NCI-H510A treated with DMSO at 0.1 percent for 48 hours (cell line): ENCODE measurements around the gene AFDN.

ENCODE experiments used
- DNase-seq: peaks from one replicate; lab custom pipeline; 2025; lab: John Stamatoyannopoulos, UW

Gene AFDN

DNA sequence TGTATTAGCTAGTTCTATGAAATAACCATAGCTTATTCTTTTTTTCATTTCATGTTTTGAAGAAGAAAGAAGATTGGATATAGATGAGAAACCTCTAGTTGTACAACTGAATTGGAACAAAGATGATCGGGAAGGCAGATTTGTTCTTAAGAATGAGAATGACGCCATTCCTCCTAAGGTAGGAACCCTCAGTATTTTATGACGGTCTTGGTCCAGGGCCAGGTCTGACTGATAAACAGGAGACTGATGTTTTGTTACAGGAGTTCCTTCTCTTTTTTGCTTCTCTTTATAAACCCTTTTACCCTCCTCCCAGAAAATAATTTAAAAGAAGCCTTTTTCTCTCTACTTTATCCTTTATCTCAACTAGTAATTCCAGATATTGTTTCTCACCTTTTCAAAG is 43.6 kb downstream of the AFDN start:
- no peak for DNase-seq

- DNase-seq: no peak
Measured at GRCh38 chr6:167872538-167873210, 46.0 kb downstream of the AFDN start.

GRCh38 chr6:167877994-167878779 is 51.5 kb downstream of the AFDN start:
- DNase-seq: no peak

DNA sequence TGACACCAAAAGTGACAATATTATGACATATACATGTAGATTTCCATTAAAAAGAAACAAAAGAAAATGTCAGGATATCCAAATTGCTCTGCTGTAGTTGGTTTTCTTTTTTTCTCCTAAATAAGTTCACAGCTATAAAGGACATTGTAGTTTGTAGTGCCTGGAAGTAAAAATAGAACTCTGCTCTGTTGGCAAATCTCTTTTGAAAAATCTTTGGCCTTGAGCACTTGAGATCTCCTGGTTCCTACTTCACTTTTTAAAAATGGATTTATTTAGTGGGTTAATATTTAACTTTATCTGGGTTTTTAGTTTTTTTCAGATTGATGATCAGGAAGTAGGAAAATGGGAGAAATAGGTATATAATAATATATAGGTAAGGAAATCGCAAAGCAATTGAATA is 52.9 kb downstream of the AFDN start:
- DNase-seq: no peak

DNA sequence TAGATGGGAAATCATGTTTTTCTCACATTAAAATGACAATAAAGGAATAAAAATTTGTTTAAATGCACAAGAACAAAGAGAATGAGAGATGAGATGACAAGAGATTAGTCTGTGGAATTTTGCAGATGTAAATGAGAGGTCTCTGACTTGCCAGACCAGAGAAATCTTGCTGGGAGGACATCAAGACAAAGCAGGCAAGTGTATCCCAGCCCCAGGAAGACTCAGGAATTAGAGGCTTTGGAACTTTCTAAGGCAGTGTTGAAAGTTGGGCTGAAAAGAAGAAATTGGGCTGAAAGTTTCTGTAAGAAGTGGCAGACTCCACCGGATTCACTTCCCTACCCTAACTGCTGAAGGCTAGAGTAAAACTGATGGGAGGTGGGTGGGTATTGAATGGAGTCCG is 54.6 kb downstream of the AFDN start:
- DNase-seq: no peak

GRCh38 chr6:167882244-167882643 is 55.5 kb downstream of the AFDN start:
- no peak for DNase-seq

GRCh38 chr6:167888098-167888497 is 61.4 kb downstream of the AFDN start:
- DNase-seq: no peak

DNA sequence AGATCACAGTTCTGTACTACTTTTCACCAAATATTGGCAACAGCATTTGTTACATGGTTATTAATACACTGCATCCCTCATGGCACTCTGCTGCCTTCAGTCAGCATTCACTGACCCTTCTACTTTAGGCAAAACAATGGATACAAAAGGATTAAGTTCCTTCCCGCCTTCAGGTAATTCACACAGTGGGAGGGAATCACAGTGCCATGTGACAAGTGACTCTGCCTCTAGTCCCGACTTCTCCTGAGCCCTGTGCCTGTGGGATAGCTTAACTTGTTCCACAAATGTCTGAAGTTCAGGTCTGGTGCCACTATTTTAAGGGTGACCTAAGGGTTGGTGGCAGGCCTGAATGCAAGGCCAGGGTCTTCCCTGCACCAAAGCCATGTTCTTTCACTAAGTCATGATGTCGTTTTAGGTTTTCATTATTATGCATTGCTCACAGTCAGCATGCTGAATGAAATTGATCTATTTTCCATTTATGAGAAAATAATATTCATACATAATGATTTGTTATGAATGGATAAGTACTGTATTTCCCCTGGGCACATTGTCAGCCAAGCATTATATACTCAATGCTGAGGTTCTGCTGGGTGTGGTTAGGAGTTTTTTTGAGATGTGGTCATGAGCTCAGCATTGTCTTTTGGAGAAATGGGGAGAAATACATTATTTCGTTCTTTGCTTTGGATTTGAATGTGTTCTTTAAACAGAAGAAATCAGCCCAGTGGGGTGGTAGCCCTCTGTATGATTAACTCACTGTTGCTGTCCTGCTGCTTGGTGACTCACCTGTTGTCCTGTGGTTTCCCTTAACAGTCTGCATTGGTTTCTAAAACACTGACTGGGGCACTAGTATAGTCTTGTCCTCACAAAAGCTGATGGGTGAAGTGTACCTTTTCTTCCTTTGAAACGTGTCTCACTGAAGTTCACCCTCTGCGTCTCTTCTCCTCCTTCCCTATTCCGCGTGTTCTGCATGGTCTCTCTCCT is 66.4 kb downstream of the AFDN start:
- no peak for DNase-seq

- DNase-seq: no peak
Measured at GRCh38 chr6:167894965-167895364, 68.3 kb downstream of the AFDN start.

- DNase-seq: no peak
Measured at GRCh38 chr6:167896648-167897047, 69.9 kb downstream of the AFDN start.

- DNase-seq: peak; percentile 12
Measured at GRCh38 chr6:167898673-167899311, 72.1 kb downstream of the AFDN start.

DNA sequence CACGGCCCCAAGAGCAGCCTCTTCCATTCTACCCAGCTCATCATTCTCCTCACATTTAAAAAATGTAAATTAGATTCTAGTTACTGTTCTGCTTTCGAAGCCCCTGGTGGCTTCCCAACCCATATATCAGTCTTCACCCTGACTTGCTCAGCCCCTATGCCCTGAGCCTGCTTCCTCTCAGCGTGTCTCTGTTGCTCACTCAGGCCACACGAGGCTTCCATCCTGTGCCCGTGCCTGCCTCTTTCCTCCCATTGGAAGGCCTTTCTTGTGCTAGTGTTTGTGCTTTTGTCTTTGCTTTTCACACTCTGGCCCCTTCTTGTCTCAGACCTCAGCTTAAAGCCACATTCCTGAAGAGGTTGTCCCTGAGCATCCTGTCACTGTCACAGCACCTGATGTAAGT is 78.1 kb downstream of the AFDN start:
- DNase-seq: no peak

DNA sequence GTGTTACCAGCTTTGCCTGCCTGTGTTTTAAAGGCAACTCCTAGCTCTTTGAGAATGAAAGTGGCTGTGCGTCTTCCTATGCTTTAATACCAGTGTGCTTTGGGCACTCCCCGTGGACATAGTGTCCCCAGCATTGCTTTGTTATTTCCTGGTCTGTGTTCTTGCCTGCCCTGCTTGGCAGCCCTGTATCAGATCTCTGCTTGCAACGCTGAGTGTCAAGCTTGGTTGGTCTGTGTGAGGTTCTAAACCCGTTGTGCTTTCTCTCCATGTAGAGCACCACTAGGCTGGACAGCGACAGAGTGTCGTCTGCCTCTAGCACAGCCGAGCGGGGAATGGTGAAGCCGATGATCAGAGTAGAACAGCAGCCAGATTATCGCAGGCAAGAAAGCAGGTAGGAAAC is 80.2 kb downstream of the AFDN start:
- DNase-seq: peak; percentile 10

DNA sequence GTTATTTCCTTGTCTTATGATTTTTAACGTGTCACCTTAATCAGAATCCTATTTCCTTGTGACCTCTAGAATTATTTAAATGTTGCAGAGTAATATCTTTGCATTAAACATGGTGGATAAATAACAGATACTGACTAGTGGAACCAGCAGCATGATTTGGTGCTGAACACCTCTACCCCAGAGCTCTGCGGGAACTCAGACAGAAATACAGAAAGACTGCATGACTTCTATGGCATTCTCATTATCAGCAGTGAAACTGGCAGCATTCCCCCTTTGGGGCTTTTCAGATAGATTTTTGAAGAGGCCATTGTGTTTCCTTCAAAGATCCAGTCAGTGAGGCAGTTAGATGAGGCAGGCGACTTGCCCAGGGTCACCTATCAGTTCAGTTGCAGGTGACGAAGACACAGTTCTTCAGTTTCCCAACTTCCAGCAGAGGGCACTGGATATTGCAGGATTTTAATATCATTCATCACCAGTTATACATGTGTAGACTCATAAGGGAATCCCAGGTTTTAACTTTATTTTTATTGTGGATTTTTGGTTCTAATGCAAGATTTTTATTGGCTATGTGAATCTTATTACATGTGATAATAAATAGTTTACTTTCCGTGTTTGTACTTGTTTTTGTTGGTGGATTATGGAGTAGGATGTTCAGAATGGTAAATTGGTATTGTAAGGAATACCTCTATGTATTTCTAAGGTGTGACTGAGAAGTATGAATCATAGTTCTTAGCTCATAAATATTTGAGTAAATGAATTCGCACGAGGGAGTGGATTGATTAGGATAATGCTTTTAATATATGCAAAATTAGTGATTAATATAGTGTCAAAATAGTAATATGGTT is 81.3 kb downstream of the AFDN start:
- peak; percentile 38 for DNase-seq

DNA sequence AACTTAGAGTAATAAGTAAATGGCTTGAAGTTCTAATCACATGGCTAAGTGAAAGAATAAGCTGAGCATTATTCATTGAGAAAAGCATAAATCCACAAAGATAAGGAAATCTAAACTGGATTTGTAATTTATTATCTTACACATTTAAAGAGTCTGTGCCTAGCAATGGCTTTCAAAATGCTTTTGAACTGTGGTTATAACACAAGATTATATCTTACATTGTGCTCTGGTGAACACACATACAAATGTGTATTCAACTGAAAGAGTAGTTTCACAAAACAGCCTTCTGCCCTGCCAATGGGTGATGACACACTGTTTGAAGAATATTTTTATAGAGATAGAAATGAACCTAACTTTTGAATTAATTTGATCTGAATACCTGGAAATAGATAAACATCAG is 83.3 kb downstream of the AFDN start:
- no peak for DNase-seq

DNA sequence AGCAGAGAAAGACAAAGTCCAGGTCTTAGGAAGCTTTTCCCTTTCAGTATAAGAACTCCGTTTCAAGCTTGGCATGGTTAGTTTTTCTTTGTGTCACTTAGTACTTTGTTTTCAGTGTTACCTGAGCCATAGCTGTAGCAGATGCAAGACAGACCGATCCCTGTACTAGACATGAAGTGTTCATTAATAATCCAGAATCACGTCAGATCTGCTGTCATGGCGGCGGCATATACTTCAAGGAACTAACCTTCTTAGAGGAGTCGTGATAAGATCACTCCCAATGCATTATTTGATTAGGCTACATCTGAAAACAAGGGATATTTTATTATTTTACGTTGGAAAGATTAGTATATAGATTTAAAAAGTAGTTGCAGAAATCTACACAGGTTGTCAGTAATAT is 83.9 kb downstream of the AFDN start:
- no peak for DNase-seq

DNA sequence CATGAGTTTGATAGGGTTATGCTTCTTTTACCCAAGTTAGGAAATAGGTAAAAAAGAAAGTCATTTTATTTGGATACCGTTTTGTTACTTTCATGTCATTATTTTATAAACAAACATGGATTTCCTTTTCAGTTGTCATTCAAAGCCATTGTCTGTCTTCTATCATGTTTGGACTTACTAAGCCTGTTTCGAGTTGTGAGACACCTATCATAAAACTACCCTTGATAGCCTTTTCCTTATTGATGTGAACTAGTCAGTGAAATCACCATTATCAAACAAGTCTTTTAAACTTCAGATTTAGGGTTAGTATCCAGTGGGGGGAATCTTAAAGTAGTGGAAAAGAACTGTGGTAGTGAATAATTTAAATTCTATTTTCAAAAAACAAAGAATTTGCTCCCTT is 85.8 kb downstream of the AFDN start:
- no peak for DNase-seq

DNA sequence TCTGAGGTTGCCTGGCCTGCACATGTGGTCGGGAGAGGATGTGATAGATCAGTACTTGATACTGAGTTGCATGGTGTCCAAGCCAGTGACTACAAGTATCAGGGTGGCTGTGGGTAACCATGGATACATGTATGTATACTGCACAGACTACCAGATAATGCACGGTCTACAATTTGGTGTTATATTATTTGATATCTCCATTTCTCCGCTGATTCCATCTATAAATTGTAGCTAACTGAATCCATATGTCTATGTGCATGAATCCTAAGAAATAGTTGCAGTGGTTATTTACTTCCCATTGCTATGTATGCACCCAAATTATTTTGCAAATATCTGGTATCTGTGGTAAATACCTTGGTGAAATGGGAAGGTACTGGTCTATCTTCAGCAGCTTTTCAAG is 87.0 kb downstream of the AFDN start:
- DNase-seq: no peak

DNA sequence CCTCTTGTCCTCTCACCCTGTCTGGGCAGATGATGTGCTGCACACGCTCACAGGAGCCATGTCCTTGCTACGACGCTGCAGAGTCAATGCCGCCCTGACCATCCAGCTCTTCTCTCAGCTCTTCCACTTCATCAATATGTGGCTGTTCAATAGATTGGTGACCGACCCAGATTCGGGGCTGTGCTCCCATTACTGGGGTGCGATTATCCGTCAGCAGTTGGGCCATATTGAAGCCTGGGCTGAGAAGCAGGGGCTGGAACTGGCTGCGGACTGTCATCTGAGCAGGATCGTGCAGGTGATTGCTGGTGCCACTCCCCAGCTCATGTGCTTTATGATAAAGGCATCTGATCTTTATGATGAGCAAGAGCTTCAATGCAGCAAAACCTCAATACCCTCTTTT is 88.4 kb downstream of the AFDN start:
- no peak for DNase-seq

DNA sequence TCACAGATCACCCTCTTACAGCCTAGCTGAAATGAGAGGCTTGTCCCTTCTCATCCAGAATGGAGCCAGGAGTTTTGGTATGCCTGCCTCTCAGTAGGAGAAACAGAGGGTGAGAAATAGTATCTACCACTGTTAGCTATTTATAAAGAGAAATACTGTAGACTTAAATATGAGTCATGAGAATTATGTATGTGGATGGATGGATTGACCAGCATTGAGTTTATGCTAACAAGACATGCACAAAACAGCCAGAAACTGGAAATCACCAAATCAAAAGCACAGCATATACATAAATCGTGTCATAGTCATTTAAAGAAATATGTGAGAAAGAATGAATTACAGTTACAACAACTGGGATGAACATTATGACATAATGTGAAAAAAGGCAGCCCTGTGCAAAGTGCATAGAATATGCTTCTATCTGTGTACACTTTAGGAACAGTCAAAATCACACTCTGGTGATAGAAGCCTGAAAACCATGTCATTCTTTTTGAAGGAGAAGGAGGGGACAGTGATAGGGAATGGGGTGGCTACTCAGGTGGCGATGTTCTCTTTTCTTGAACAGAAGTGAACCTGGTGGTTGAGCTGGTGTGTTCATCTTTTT is 90.9 kb downstream of the AFDN start:
- DNase-seq: no peak
